Chondrocyte (in vitro differentiated cells): ENCODE data around the gene GNG7. TPM values are rescaled to one million over a fixed set of nuclear protein-coding genes. Genes with fewer than 3 reads are reported as not detected.
A peak's percentile ranks its signal among the peaks of the same experiment; 100 is the strongest.
"Not testable (repeated sequence)": the region's sequence is repeated elsewhere in the genome, so short reads cannot be mapped to it uniquely, and the experiment has no call there.

ENCODE experiments used
- DNase-seq: peaks from one replicate; pipeline ENCODE4 v3.0.0; 2021; ENCODE audit warnings: mixed read lengths, low spot score
- H3K27ac Mint-ChIP-seq: one replicate; pipeline ENCODE4 v1.8.0; 2021; ENCODE audit warnings: mild to moderate bottlenecking, moderate library complexity, mixed read lengths; ENCODE audit not compliant: unreplicated experiment
- H3K27me3 Mint-ChIP-seq: 2 replicates; pipeline ENCODE4 v1.8.0; 2021; ENCODE audit warnings: low read depth, mixed read lengths
- H3K36me3 Mint-ChIP-seq: 2 replicates; pipeline ENCODE4 v1.8.0; 2021; ENCODE audit warnings: low read depth, mixed read lengths
- H3K4me1 Mint-ChIP-seq: 2 replicates; pipeline ENCODE4 v1.8.0; 2021; ENCODE audit warnings: low read depth, mild to moderate bottlenecking, mixed read lengths
- H3K4me3 Mint-ChIP-seq: one replicate; pipeline ENCODE4 v1.8.0; 2021; ENCODE audit warnings: mild to moderate bottlenecking, moderate library complexity, mixed read lengths; ENCODE audit not compliant: unreplicated experiment
- H3K9me3 Mint-ChIP-seq: 2 replicates; pipeline ENCODE4 v1.8.0; 2021; ENCODE audit warnings: low read depth, mixed read lengths
- CTCF ChIP-seq: fragments of 200-600 bp; sonication (generic); IDR thresholded peaks from 2 replicates; pipeline ENCODE4 v1.5.0; 2021; ENCODE audit warnings: antibody characterized with exemption, mild to moderate bottlenecking, moderate library complexity
- total RNA-seq: library from RNA; stranded (reverse); gene quantifications from 3 replicates; pipeline ENCODE4 v1.2.1, GENCODE V29; 2021

The GNG7 gene
- total RNA-seq, 1 donor from 2014 or later: 1.9 TPM

- Mint-ChIP-seq H3K27ac (no peak overlapping the region), H3K36me3 (no peaks in the 10 kb centered on the region), H3K4me1 (peaks cover 5% of the 10 kb centered on the region), H3K4me3 (no peak overlapping the region), H3K27me3 (peaks cover 4% of the 10 kb centered on the region), H3K9me3 (no peaks in the 10 kb centered on the region)
- no peak for TF ChIP-seq CTCF
- DNase-seq: no peak
Measured at GRCh38 chr19:2653218-2653617, 49.3 kb downstream of the GNG7 start.

- no peak for TF ChIP-seq CTCF
- no peak overlapping the region for H3K27ac Mint-ChIP-seq
- no peaks in the 10 kb centered on the region for H3K9me3 Mint-ChIP-seq
- no peaks in the 10 kb centered on the region for H3K27me3 Mint-ChIP-seq
- H3K36me3 Mint-ChIP-seq: no peaks in the 10 kb centered on the region
- peaks cover 5% of the 10 kb centered on the region for H3K4me1 Mint-ChIP-seq
- no peak overlapping the region for H3K4me3 Mint-ChIP-seq
- no peak for DNase-seq
Measured at GRCh38 chr19:2652504-2653099, 49.9 kb downstream of the GNG7 start.

GRCh38 chr19:2651002-2651733, 51.3 kb downstream of the GNG7 start:
- H3K27ac Mint-ChIP-seq, H3K4me1 Mint-ChIP-seq, H3K9me3 Mint-ChIP-seq, DNase-seq, H3K4me3 Mint-ChIP-seq, H3K27me3 Mint-ChIP-seq, H3K36me3 Mint-ChIP-seq: not testable (repeated sequence)

GRCh38 chr19:2650515-2650914, 52.0 kb downstream of the GNG7 start:
- Mint-ChIP-seq H3K4me1 (peaks cover 5% of the 10 kb centered on the region), H3K36me3 (no peaks in the 10 kb centered on the region), H3K9me3 (no peaks in the 10 kb centered on the region), H3K4me3 (no peak overlapping the region), H3K27ac (no peak overlapping the region), H3K27me3 (no peaks in the 10 kb centered on the region)
- DNase-seq: no peak
- TF ChIP-seq CTCF: no peak

- Mint-ChIP-seq H3K36me3 (no peaks in the 10 kb centered on the region), H3K4me1 (no peaks in the 10 kb centered on the region), H3K27ac (no peak overlapping the region), H3K4me3 (no peak overlapping the region), H3K27me3 (no peaks in the 10 kb centered on the region), H3K9me3 (no peaks in the 10 kb centered on the region)
- peak; percentile 98 for TF ChIP-seq CTCF
- DNase-seq: no peak
Measured at GRCh38 chr19:2648528-2648937, 54.0 kb downstream of the GNG7 start.

GRCh38 chr19:2648099-2648498, 54.4 kb downstream of the GNG7 start:
- no peaks in the 10 kb centered on the region for H3K9me3 Mint-ChIP-seq
- H3K4me3 Mint-ChIP-seq: no peak overlapping the region
- H3K4me1 Mint-ChIP-seq: no peaks in the 10 kb centered on the region
- no peak for TF ChIP-seq CTCF
- H3K27ac Mint-ChIP-seq: no peak overlapping the region
- H3K36me3 Mint-ChIP-seq: no peaks in the 10 kb centered on the region
- H3K27me3 Mint-ChIP-seq: no peaks in the 10 kb centered on the region
- DNase-seq: no peak
